ENCODE measurements around the gene MYO19.

- TF ChIP-seq CTCF (IDR thresholded peaks at IDR 0.05) (no peak), POLR2A (IDR thresholded peaks at IDR 0.05) (no peak), POLR2AphosphoS5 (IDR thresholded peaks at IDR 0.05) (no peak)
These were observed 29.5 kb downstream of the MYO19 start for GRCh38 chr17:36505171-36505570.

All from stomach (tissue), 4 donors.